Aorta (tissue), 5 donors: ENCODE data around the gene EFCAB5. TPM values are rescaled to one million over a fixed set of nuclear protein-coding genes. Genes with fewer than 3 reads are reported as not detected.
A peak's percentile ranks its signal among the peaks of the same experiment; 100 is the strongest.

ENCODE experiments used
- ATAC-seq: fragments of 200-7000 bp; cut with Tn5 transposase; one replicate; pipeline ENCODE4 v1.9.1; 2022; ENCODE audit warnings: moderate library complexity; ENCODE audit not compliant: low FRiP score
- DNase-seq, 2 donors: peaks; one replicate each; pipeline ENCODE4 v3.0.0-alpha.2; 2020
- H3K27ac ChIP-seq, 2 donors: one replicate each; pipeline ENCODE4 v1.5.1; 2013; ENCODE audit warnings: low read length in 2 of 2, mild to moderate bottlenecking in 2 of 2, moderate library complexity in 2 of 2, control low read depth in 1 of 2, inconsistent platforms in 1 of 2, low read depth in 1 of 2
- H3K27me3 ChIP-seq, 2 donors: one replicate each; pipeline ENCODE4 v1.6.1; 2013; ENCODE audit warnings: control low read depth in 1 of 2, low read length in 1 of 2, mild to moderate bottlenecking in 1 of 2, moderate library complexity in 1 of 2; ENCODE audit not compliant: insufficient read depth in 2 of 2, control insufficient read depth in 1 of 2
- H3K36me3 ChIP-seq, 2 donors: one replicate each; pipeline ENCODE4 v1.6.1; 2013; ENCODE audit warnings: control low read depth in 1 of 2, low read length in 1 of 2, mild to moderate bottlenecking in 1 of 2; ENCODE audit not compliant: insufficient read depth in 2 of 2, control insufficient read depth in 1 of 2
- H3K4me1 ChIP-seq, 2 donors: one replicate each; pipeline ENCODE4 v1.6.1; 2013; ENCODE audit warnings: low read length in 2 of 2, control low read depth in 1 of 2, mild to moderate bottlenecking in 1 of 2, moderate library complexity in 1 of 2; ENCODE audit not compliant: insufficient read depth in 2 of 2, control insufficient read depth in 1 of 2
- H3K4me3 ChIP-seq, 2 donors: one replicate each; pipeline ENCODE4 v1.5.1; 2013; ENCODE audit warnings: low read length in 2 of 2, control low read depth in 1 of 2, mild to moderate bottlenecking in 1 of 2
- H3K9me3 ChIP-seq: one replicate; pipeline ENCODE4 v1.6.1; 2013; ENCODE audit warnings: mild to moderate bottlenecking, low read length; ENCODE audit not compliant: control insufficient read depth
- WGBS, 2 donors: extraction: QIAGEN DNeasy Blood & Tissue Kit; methylation state at CpG; one replicate each; pipeline ENCODE4 v1.1.7; 2013; 5-methylcytosine and 5-hydroxymethylcytosine counted together
- intact Hi-C, 2 donors: fragments of 100-400 bp; cut with DNase I; formaldehyde crosslinking; loops; one replicate each; pipeline versions ENCODE4 v1.14.2 to v1.15.0; 2022
- polyA plus RNA-seq, 2 donors: library from polyadenylated mRNA; stranded (reverse); fragments of 200-250 nt; gene quantifications; one replicate each; pipeline ENCODE4 v1.2.3, GENCODE V29; 2013
- total RNA-seq, 2 donors: library from RNA; stranded (reverse); fragmentation: NEBNext Ultra II Directional; extraction: Animal tissue kit (Norgen Biotek cat#: 25700); gene quantifications; one replicate each; pipeline ENCODE4 v1.2.1, GENCODE V29; 2021
- donor health status: healthy with polysubstance abuse.
- donor health status: Bipolar disorder and iron deficiency.
- donor health status: DM: no; HTN: no; CAD: no.
- donor health status: DM: no; HTN: no; CAD: no.
- donor health status: DM: yes; HTN: yes; CAD: no.

The EFCAB5 gene
- total and polyA plus RNA-seq, 4 donors, result 0.42 to 1.1 TPM; not detected in 2

GRCh38 chr17:30091771-30092170 lies 150.3 kb downstream of the EFCAB5 start:
- 4 to 7% methylated on average over 6 of the region's 6 CpGs for WGBS, 2 donors
- no peak for ATAC-seq
- Histone ChIP-seq H3K9me3 (no peaks in the 10 kb centered on the region), H3K4me3 (no peak overlapping the region), H3K4me1 (peaks cover 0 to 6% of the 10 kb centered on the region in 2 donors), H3K36me3 (no peaks in the 10 kb centered on the region), H3K27ac (no peak overlapping the region), H3K27me3 (no peaks in the 10 kb centered on the region)
- no peak for DNase-seq
- intact Hi-C loops, result loop anchor here (2.0 to 10.0 kb wide), 5 partner anchors 65 to 287 kb away; partner anchors contain the start of gene SSH2 (in 2 of the 2)

GRCh38 chr17:30092886-30093285 lies 151.5 kb downstream of the EFCAB5 start:
- Histone ChIP-seq H3K27me3 (no peaks in the 10 kb centered on the region), H3K4me3 (no peak overlapping the region), H3K4me1 (peaks cover 0 to 6% of the 10 kb centered on the region in 2 donors), H3K9me3 (no peaks in the 10 kb centered on the region), H3K36me3 (no peaks in the 10 kb centered on the region), H3K27ac (no peak overlapping the region)
- intact Hi-C loops, result loop anchor here (1.0 to 10.0 kb wide), 6 partner anchors 66 to 288 kb away; partner anchors contain the start of gene SSH2 (in 2 of the 2)
- DNase-seq (no peak), ATAC-seq (no peak)

- Histone ChIP-seq H3K27ac (no peak overlapping the region), H3K36me3 (no peaks in the 10 kb centered on the region), H3K9me3 (no peaks in the 10 kb centered on the region), H3K4me3 (no peak overlapping the region), H3K27me3 (no peaks in the 10 kb centered on the region), H3K4me1 (peaks cover 0 to 6% of the 10 kb centered on the region in 2 donors)
- DNase-seq (no peak), ATAC-seq (peak; percentile 74)
- intact Hi-C loops, result loop anchor here (1.0 to 10.0 kb wide), 6 partner anchors 67 to 289 kb away; partner anchors contain the start of gene SSH2 (in 2 of the 2)
- 18 to 21% methylated on average over 12 of the region's 12 CpGs for WGBS, 2 donors
Measured at GRCh38 chr17:30093463-30094147, 152.2 kb downstream of the EFCAB5 start.

DNA sequence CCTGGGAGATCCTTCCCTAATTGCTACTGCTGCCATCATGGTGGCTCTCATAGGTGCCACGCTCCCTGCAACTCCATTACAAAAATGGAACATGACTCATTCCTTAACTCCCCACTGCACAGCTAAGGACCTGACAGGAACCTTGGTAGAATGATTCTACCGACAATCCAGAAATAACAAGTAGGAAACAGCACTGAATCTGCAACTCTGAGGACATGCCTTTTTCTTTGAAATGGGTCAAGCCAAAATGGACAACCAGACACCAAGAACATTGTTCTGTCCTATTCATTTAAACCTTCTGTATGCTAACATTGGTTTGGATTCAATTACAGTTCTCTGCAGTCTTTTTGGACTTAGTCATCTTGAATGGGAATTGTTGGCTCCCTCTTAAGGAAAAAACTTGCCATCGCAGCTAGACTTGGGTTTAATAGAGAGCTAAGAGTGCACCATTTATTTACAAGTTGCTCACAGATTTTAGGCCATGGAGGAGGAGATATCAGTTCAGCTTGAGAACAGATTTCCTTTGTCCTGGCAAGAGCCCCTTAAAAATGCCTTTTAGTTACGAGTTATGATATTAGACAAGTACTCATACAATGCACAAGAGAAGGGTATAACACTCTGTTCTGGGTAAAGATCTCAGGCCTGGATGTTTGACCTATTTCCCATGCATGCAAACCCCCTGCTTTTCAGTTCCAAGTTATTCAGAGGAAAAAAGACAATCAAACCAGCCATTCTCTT lies 154.2 kb downstream of the EFCAB5 start:
- 2 to 9% methylated on average over 4 of the region's 4 CpGs for WGBS, 2 donors
- no peaks in the 10 kb centered on the region for H3K36me3 ChIP-seq
- ATAC-seq, result peak; percentile 58
- H3K27me3 ChIP-seq, result no peaks in the 10 kb centered on the region
- intact Hi-C loops, result loop anchor here (10.0 kb wide), 2 partner anchors 161 to 291 kb away; partner anchors contain the start of gene SSH2 (in 1 of the 2)
- H3K4me3 ChIP-seq, result no peak overlapping the region
- DNase-seq, result no peak
- H3K9me3 ChIP-seq, result no peaks in the 10 kb centered on the region
- peaks cover 0 to 6% of the 10 kb centered on the region in 2 donors for H3K4me1 ChIP-seq
- H3K27ac ChIP-seq, result no peak overlapping the region

- Histone ChIP-seq H3K27ac (no peak overlapping the region), H3K27me3 (no peaks in the 10 kb centered on the region), H3K9me3 (no peaks in the 10 kb centered on the region), H3K36me3 (no peaks in the 10 kb centered on the region), H3K4me1 (no peaks in the 10 kb centered on the region), H3K4me3 (no peak overlapping the region)
- intact Hi-C loops, result no loop called here
- DNase-seq (no peak), ATAC-seq (no peak)
- WGBS, 2 donors, result 53 to 57% methylated on average over 4 of the region's 4 CpGs
Measured at GRCh38 chr17:30101686-30102390, 160.4 kb downstream of the EFCAB5 start.

- 73 to 83% methylated on average over 1 of the region's 1 CpG for WGBS, 2 donors
- no peaks in the 10 kb centered on the region for H3K36me3 ChIP-seq
- intact Hi-C loops, result no loop called here
- H3K27ac ChIP-seq, result no peak overlapping the region
- H3K9me3 ChIP-seq, result no peaks in the 10 kb centered on the region
- no peaks in the 10 kb centered on the region for H3K4me1 ChIP-seq
- DNase-seq (no peak), ATAC-seq (no peak)
- no peak overlapping the region for H3K4me3 ChIP-seq
- no peaks in the 10 kb centered on the region for H3K27me3 ChIP-seq
Measured at GRCh38 chr17:30103921-30104320, 162.5 kb downstream of the EFCAB5 start.

DNA sequence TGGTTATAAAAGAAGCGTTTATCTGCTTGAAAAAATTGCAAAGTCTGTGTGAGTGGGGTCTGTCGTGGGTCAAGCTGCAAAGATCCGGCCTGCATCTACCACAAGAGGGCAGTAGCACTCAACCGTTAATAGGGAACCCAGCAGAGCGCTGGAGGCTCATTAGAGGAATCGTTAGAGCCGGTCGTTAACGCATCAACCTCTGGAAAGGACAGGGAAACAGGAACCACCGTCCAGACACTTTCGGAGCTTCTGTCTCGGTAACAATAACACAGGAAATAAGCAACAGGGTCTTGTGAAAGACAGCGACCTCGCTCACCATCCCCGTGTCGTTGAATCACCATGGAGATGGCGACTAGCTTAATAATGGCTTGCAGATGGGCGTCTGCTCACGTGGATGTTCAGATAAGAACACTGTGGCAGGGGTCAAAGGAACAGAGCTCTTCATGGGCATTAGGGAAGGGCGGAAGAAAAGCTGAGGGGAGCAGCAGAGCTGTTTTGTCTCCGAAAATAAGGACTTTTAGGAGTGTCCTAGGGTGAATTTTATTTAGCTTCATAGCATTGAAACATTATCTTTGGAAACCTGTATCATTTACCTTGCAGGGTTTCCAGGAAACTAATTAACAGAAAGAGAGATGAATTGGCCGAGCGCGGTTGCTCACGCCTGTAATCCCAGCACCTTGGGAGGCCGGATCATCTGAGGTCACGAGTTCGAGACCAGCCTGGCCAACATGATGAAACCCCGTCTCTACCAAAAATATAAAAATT lies 163.3 kb downstream of the EFCAB5 start:
- peak; percentile 85 to 87 for DNase-seq
- Histone ChIP-seq H3K27ac (peak overlapping the region in 1 of 2 donors; percentile 36), H3K4me3 (peak overlapping the region in 1 of 2 donors; percentile 79), H3K9me3 (no peaks in the 10 kb centered on the region), H3K4me1 (no peaks in the 10 kb centered on the region), H3K27me3 (no peaks in the 10 kb centered on the region), H3K36me3 (no peaks in the 10 kb centered on the region)
- WGBS, 2 donors, result 17 to 19% methylated on average over 29 of the region's 29 CpGs
- intact Hi-C loops, result no loop called here
- peak; percentile 93 for ATAC-seq

DNA sequence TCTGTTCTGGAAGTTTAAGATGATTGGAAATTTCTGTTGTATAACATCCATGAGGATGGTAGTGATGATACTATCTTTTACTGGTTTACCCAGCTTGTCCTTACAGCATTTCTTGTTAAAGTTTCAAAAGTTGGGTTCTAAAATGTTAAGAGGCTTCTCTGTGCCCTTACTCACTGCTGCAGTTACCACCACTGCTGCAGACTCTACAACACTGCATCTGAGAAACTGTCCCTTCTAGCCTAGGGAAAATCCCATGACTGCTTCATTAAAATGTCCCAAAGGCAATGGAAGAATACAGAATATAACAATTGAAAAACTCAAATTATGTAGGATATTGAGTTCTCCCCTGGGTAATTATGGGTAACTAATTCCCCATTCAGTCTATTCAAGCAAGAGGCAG lies 171.4 kb downstream of the EFCAB5 start:
- H3K9me3 ChIP-seq, result no peaks in the 10 kb centered on the region
- no peaks in the 10 kb centered on the region for H3K4me1 ChIP-seq
- H3K27me3 ChIP-seq, result no peaks in the 10 kb centered on the region
- H3K27ac ChIP-seq, result no peak overlapping the region
- no peaks in the 10 kb centered on the region for H3K36me3 ChIP-seq
- intact Hi-C loops, result no loop called here
- no peak for DNase-seq
- H3K4me3 ChIP-seq, result no peak overlapping the region
- no peak for ATAC-seq
